ENCODE data around the gene GRM4. TPM values are rescaled to one million over a fixed set of nuclear protein-coding genes. Genes with fewer than 3 reads are reported as not detected.
A peak's percentile ranks its signal among the peaks of the same experiment; 100 is the strongest.

The GRM4 gene
- total RNA-seq, 1 experiment from 2014 or later: not detected

- ChIA-PET POLR2A (ENCODE audit: unreplicated experiment) (no interaction called here), CTCF (interaction anchor here (0.6 kb wide), 1 partner anchor 612 kb away, joined by 3 read pairs; no protein-coding TSS in a partner anchor)
- H3K36me3 ChIP-seq (ENCODE audit: low read depth, low read length): no peaks in the 10 kb centered on the region
- no peaks in the 10 kb centered on the region for H3K9me3 ChIP-seq (ENCODE audit: low read length)
- ATAC-seq (no peak), DNase-seq (no peak)
- TF ChIP-seq CTCF (conservative IDR thresholded peaks at IDR 0.05; ENCODE audit: low read depth, low read length) (no peak), EZH2phosphoT487 (IDR thresholded peaks at IDR 0.05; ENCODE audit: borderline replicate concordance, low read length) (no peak), EZH2 (IDR thresholded peaks at IDR 0.05; ENCODE audit: low read length, unreplicated experiment) (no peak)
- H3K4me1 ChIP-seq (ENCODE audit: insufficient read depth, low read length): no peaks in the 10 kb centered on the region
- H2AFZ ChIP-seq (ENCODE audit: low read length): no peak overlapping the region
- no peaks in the 10 kb centered on the region for H3K9me2 ChIP-seq (replicated peaks; ENCODE audit: low read length)
- H3K79me2 ChIP-seq (ENCODE audit: low read length): no peaks in the 10 kb centered on the region
- peak overlapping the region; percentile 53; the same call in 1 of the 2 replicates for H3K4me2 ChIP-seq (ENCODE audit: low read length)
- no peak overlapping the region for H3K9ac ChIP-seq (ENCODE audit: low read length)
- no peaks in the 10 kb centered on the region for H4K20me1 ChIP-seq (ENCODE audit: low read length)
- no peaks in the 10 kb centered on the region for H3F3A ChIP-seq (ENCODE audit: low read length, unreplicated experiment)
- peaks cover 43% of the 10 kb centered on the region for H3K27me3 ChIP-seq (ENCODE audit: low read length)
- no peak overlapping the region for H3K27ac ChIP-seq (ENCODE audit: low read length)
- BruUV-seq (replicated peaks): no TSS peak
- H3K4me3 ChIP-seq (ENCODE audit: low read length): 0 out of 2 replicates have a peak overlapping the region, but pooled peaks have one; percentile 27
- intact Hi-C loops (cut with micrococcal nuclease): no loop called here
Measured at GRCh38 chr6:34144581-34145160, 1.2 kb downstream of the GRM4 start.

- DNase-seq (no peak), ATAC-seq (no peak)
- intact Hi-C loops (cut with micrococcal nuclease): no loop called here
- TF ChIP-seq EZH2 (IDR thresholded peaks at IDR 0.05; ENCODE audit: low read length, unreplicated experiment): no peak
- TF ChIP-seq EZH2phosphoT487 (IDR thresholded peaks at IDR 0.05; ENCODE audit: borderline replicate concordance, low read length): no peak; the same call in 1 of the 2 replicates
- peak; percentile 21; the same call in 1 of the 2 replicates for TF ChIP-seq CTCF (conservative IDR thresholded peaks at IDR 0.05; ENCODE audit: low read depth, low read length)
- ChIA-PET CTCF (no interaction called here), POLR2A (ENCODE audit: unreplicated experiment) (no interaction called here)
- Histone ChIP-seq H3K4me3 (ENCODE audit: low read length) (no peak overlapping the region), H3K9me3 (ENCODE audit: low read length) (no peaks in the 10 kb centered on the region), H2AFZ (ENCODE audit: low read length) (no peak overlapping the region), H3K79me2 (ENCODE audit: low read length) (no peaks in the 10 kb centered on the region), H4K20me1 (ENCODE audit: low read length) (no peaks in the 10 kb centered on the region), H3F3A (ENCODE audit: low read length, unreplicated experiment) (no peaks in the 10 kb centered on the region), H3K9ac (ENCODE audit: low read length) (no peak overlapping the region), H3K9me2 (replicated peaks; ENCODE audit: low read length) (no peaks in the 10 kb centered on the region), H3K4me1 (ENCODE audit: insufficient read depth, low read length) (no peaks in the 10 kb centered on the region), H3K36me3 (ENCODE audit: low read depth, low read length) (no peaks in the 10 kb centered on the region), H3K27me3 (ENCODE audit: low read length) (peaks cover 44% of the 10 kb centered on the region), H3K4me2 (ENCODE audit: low read length) (peak overlapping the region; percentile 53), H3K27ac (ENCODE audit: low read length) (no peak overlapping the region)
- BruUV-seq (replicated peaks): no TSS peak
Measured at GRCh38 chr6:34143884-34144580, 1.9 kb downstream of the GRM4 start.
